ENCODE measurements around the gene SPARCL1.

The SPARCL1 gene

DNA sequence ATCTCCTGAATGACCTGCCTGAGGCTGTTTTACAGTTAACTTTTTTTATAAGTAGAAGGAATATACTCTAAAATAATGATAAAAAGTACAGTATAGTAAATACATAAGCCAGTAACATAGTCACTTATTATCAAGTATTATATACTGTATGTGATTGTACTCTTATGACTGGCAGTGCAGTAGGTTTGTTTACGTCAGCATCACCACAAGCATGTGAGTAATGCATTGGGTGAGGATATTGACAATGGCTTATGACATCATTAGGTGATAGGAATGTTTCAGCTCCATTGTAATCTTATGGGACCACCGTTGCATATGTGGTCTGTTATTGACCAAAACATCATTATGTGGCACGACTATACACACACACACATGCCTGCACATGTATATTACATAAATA lies 86.3 kb downstream of the SPARCL1 start:
- no peak for DNase-seq (ENCODE audit: low spot score)

DNA sequence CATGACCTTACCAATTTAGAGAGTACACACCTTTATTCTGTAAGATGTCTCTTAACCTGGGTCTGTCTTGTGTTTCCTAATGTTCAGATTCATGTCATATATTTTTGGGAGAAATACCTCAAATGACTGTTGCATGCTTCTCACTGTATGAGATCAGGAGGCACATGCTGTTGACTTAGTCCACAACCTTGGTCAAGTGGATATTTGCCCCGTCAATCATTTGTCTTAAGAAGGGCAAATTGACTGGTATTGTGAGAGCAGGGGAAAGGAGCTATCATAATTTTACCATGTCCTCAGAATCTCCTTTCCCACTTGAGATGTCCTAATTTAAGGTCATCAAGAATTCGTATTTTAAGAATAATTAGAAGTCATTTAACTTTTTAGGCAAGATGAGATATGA lies 95.8 kb downstream of the SPARCL1 start:
- DNase-seq (ENCODE audit: low spot score) = no peak

DNA sequence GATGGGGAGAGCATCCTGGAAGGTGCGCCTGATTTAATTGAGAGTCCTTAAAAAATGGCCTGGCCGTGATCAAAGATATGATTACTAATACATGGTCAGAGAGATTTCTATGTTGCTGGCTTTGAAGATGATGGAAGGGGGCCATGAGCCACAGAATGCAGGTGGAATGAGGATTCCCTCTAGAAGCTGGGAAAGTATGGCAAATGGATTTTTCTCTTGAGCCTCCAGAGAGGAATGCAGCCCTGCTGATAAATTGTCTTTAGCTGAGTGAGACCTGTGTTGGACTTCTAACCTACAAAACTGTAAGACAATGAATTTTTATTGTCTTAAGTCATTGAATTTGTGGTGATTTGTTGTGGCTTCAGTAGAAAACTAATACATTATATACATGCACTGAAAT lies 99.1 kb downstream of the SPARCL1 start:
- no peak for DNase-seq (ENCODE audit: low spot score)

DNA sequence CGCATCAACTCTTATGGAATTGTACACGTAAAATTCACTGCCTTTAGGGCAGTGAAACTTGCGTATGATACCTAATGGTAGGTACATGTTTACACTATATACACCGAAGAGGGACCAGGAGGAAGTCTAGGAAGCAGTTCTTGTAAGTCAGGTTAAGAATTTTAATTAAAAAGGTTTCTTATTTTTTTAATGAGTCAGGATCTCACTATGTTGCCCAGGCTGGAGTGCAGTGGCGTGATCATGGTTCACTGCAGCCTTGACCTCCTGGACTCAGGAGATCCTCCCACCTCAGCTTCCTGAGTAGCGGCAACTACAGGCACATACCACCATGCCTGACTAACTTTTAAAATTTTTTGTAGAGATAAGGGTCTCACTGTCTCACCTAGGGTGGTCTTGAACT lies 100.2 kb downstream of the SPARCL1 start:
- peak; percentile 25 for DNase-seq (ENCODE audit: low spot score)

DNA sequence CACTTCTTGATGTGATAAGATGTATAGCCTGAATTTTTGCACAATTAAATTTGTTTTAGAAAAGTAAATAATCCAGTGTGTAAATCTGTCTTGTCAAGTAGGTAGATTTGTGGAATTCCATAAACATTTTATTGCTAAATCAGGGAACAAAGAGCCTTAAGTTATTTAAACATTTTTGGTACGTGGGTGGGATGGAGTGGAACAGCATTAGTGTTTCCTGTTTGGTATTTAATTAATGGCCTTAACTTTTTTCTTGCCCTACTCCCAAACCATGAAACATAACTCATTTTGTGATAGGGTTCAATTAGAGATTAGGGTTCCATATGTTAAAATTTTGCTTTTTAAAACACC lies 101.7 kb downstream of the SPARCL1 start:
- DNase-seq (ENCODE audit: low spot score) = no peak

DNA sequence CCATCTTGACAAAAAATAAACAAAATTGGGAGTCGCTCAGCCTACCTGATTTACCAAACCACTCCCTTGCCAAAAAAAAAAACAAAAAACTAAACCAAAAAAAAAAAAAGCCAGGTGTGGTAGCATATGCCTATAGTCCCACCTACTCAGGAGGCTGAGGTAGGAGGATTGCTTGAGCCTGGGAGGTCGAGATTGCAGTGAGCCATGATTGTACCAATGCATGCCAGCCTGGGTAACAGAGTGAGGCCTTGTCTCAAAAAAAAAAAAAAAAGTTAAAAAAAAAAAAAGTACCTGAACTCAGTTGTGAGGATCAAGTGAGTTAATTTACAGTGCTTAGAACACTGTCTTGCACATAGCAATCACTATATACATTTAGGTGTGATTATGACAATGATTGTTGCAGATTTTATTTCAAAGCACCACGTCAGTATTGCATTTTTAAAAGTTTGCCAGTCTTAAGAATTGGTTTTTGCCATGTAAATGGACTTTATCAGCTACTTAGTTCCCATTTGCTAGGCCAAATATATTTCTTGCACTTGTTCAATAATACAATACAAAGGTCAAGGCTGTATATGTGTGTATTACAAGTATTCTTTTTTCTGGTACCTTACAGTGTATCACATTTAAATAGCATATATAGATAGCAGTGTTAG lies 102.2 kb downstream of the SPARCL1 start:
- DNase-seq (ENCODE audit: low spot score) = no peak

DNA sequence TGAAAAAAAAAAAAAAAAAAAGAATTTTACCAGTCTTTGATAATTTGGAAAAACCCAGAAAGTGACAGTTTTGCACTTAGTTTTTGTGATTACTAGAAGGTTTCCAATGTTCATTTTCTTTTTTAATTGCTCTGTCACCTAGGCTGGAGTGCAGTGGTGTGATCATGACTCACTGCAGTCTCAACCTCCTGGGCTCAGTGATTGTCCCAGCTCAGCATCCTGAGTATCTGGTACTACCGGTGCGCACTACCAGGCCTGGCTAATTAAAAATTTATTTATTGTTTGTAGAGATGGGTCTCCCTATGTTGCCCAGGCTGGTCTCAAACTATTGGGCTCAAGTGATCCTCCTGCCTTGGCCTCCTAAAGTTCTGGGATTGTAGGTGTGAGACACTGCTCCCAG lies 103.5 kb downstream of the SPARCL1 start:
- peak; percentile 49 for DNase-seq (ENCODE audit: low spot score)

DNA sequence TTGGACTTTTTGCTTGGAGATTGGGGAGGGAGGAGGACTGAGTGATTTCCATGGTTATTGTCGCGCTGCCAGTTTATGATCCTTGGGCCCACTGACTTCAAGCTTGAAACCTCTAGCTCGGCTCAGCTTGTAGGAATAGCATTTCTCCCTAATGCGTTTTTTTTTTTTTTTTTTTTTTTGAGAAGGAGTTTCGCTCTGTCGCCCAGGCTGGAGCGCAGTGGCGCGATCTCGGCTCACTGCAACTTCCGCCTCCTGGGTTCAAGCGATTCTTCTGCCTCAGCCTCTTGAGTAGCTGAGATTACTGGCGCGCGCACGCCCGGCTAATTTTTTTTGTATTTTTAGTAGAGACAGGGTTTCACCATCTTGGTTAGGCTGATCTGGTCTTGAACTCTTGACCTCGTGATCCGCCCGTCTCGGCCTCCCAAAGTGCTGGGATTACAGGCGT lies 105.1 kb downstream of the SPARCL1 start:
- DNase-seq (ENCODE audit: low spot score) = peak; percentile 13
